ENCODE measurements around the gene ACYP1.

The ACYP1 gene

GRCh38 chr14:75046275-75046674 is 17.5 kb downstream of the ACYP1 start:
- TF ChIP-seq POLR2AphosphoS5 (IDR thresholded peaks at IDR 0.05; ENCODE audit: low read depth): no peak

GRCh38 chr14:75044752-75045151 is 19.1 kb downstream of the ACYP1 start:
- Histone ChIP-seq H3K4me3 (replicated peaks; ENCODE audit: insufficient read depth, low read length) (no peak overlapping the region), H3K27ac (replicated peaks) (no peak overlapping the region), H3K27me3 (ENCODE audit: insufficient read depth, poor library complexity, severe bottlenecking) (no peaks in the 10 kb centered on the region)
- no peak for TF ChIP-seq CTCF (IDR thresholded peaks at IDR 0.05; ENCODE audit: insufficient read depth, low read length)
- no peak for TF ChIP-seq GABPA (IDR thresholded peaks at IDR 0.05; ENCODE audit: low read depth)
- no peak for TF ChIP-seq SPI1 (IDR thresholded peaks at IDR 0.05; ENCODE audit: borderline replicate concordance, low read depth)
- no peak for TF ChIP-seq POLR2AphosphoS5 (IDR thresholded peaks at IDR 0.05; ENCODE audit: low read depth)
- no peak for TF ChIP-seq REST (IDR thresholded peaks at IDR 0.05; ENCODE audit: insufficient replicate concordance, low read depth)
- no peak for DNase-seq (ENCODE audit: low read depth in 1 of 2, low spot score in 1 of 2)

More at GRCh38 chr14:75046275-75046674, 17.5 kb downstream of the ACYP1 start:
- Histone ChIP-seq H3K4me3 (replicated peaks; ENCODE audit: insufficient read depth, low read length) (no peak overlapping the region), H3K27ac (replicated peaks) (no peak overlapping the region), H3K27me3 (ENCODE audit: insufficient read depth, poor library complexity, severe bottlenecking) (no peaks in the 10 kb centered on the region)
- no peak for DNase-seq (ENCODE audit: low read depth in 1 of 2, low spot score in 1 of 2)

- no peaks in the 10 kb centered on the region for H3K27me3 ChIP-seq (ENCODE audit: insufficient read depth, poor library complexity, severe bottlenecking)
- TF ChIP-seq REST (IDR thresholded peaks at IDR 0.05; ENCODE audit: insufficient replicate concordance, low read depth) (no peak), CTCF (IDR thresholded peaks at IDR 0.05; ENCODE audit: insufficient read depth, low read length) (no peak), GABPA (IDR thresholded peaks at IDR 0.05; ENCODE audit: low read depth) (no peak), POLR2AphosphoS5 (IDR thresholded peaks at IDR 0.05; ENCODE audit: low read depth) (no peak)
- H3K4me3 ChIP-seq (replicated peaks; ENCODE audit: insufficient read depth, low read length): no peak overlapping the region
- no peak overlapping the region for H3K27ac ChIP-seq (replicated peaks)
- DNase-seq (ENCODE audit: low read depth in 1 of 2, low spot score in 1 of 2): no peak
Measured at GRCh38 chr14:75044322-75044721, 19.5 kb downstream of the ACYP1 start.

GRCh38 chr14:75042035-75042434 is 21.8 kb downstream of the ACYP1 start:
- TF ChIP-seq SPI1 (IDR thresholded peaks at IDR 0.05; ENCODE audit: borderline replicate concordance, low read depth): no peak
- no peak for TF ChIP-seq REST (IDR thresholded peaks at IDR 0.05; ENCODE audit: insufficient replicate concordance, low read depth)
- no peak for TF ChIP-seq POLR2AphosphoS5 (IDR thresholded peaks at IDR 0.05; ENCODE audit: low read depth)
- Histone ChIP-seq H3K4me3 (replicated peaks; ENCODE audit: insufficient read depth, low read length) (no peak overlapping the region), H3K27ac (replicated peaks) (no peak overlapping the region), H3K27me3 (ENCODE audit: insufficient read depth, poor library complexity, severe bottlenecking) (no peaks in the 10 kb centered on the region)
- DNase-seq (ENCODE audit: low read depth in 1 of 2, low spot score in 1 of 2): no peak
